Measurements from ENCODE around the gene NGDN.

DNA sequence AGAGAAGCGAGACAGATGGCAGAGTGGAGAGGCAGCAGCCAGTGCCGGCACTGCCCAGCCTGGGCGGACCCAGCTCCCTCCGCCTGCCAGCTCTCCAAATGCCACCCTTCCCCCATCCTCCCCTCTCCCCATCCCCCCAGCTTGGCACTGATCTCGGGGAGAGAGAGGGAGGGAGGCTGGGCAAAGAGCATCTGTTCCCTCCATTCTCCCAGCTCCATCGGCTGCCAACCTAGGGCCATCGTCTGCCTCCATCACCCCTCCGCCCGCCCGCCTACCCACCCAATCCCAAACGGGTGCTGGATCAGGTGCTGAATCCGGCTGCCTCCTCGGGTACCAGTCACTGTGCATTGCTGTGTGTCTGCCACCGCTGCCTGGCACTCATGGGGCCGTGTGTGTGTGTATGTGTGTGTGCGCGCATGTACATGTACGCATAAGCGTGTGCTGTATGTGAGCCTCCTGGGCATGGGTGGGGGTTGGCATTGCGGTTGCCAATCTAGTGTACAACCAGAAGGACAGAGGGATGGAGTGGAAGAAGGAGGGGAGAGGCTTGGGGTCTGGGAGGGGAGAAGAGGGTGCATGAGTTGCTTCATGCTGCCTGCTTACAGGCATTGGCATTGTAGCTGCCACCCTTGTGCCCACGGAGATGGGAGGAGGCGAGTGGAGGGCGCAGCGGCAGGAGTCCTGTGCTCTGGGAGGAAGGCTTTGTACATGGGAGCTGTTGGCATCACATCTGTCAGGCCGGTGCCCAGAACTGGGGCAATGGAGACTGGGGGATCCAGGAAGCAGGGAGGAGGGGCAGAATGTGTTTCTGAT is 43.7 kb downstream of the NGDN start:
- TF ChIP-seq, protein P1, sequence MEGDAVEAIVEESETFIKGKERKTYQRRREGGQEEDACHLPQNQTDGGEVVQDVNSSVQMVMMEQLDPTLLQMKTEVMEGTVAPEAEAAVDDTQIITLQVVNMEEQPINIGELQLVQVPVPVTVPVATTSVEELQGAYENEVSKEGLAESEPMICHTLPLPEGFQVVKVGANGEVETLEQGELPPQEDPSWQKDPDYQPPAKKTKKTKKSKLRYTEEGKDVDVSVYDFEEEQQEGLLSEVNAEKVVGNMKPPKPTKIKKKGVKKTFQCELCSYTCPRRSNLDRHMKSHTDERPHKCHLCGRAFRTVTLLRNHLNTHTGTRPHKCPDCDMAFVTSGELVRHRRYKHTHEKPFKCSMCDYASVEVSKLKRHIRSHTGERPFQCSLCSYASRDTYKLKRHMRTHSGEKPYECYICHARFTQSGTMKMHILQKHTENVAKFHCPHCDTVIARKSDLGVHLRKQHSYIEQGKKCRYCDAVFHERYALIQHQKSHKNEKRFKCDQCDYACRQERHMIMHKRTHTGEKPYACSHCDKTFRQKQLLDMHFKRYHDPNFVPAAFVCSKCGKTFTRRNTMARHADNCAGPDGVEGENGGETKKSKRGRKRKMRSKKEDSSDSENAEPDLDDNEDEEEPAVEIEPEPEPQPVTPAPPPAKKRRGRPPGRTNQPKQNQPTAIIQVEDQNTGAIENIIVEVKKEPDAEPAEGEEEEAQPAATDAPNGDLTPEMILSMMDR (IDR thresholded peaks at IDR 0.05) = no peak
- TF ChIP-seq POLR2A (IDR thresholded peaks at IDR 0.05) (no peak), EP300 (IDR thresholded peaks at IDR 0.05) (no peak)

Data from tibial nerve (tissue), 4 donors.